GM21390 (cell line): Measurements from ENCODE around the gene EEF1G.
"Not testable (repeated sequence)": the region's sequence is repeated elsewhere in the genome, so short reads cannot be mapped to it uniquely, and the experiment has no call there.

Source experiments
- ATAC-seq: cut with Tn5 transposase; IDR thresholded peaks from one replicate; pipeline ENCODE4 v1.9.1; 2021; ENCODE audit not compliant: unreplicated experiment

The EEF1G gene

GRCh38 chr11:62556108-62556874, 17.4 kb downstream of the EEF1G start:
- peak; percentile 43 for ATAC-seq

GRCh38 chr11:62555464-62556107, 18.1 kb downstream of the EEF1G start:
- no peak for ATAC-seq

- ATAC-seq = no peak
Measured at GRCh38 chr11:62554387-62555167, 19.1 kb downstream of the EEF1G start.

- no peak for ATAC-seq
Measured at GRCh38 chr11:62553839-62554361, 19.8 kb downstream of the EEF1G start.

- ATAC-seq = no peak
Measured at GRCh38 chr11:62553080-62553838, 20.4 kb downstream of the EEF1G start.

- ATAC-seq = no peak
Measured at GRCh38 chr11:62552485-62553079, 21.1 kb downstream of the EEF1G start.

- not testable (repeated sequence) for ATAC-seq
Measured at GRCh38 chr11:62550478-62550877, 23.2 kb downstream of the EEF1G start.

- ATAC-seq = no peak
Measured at GRCh38 chr11:62548545-62549335, 25.0 kb downstream of the EEF1G start.

GRCh38 chr11:62547691-62548281, 25.9 kb downstream of the EEF1G start:
- no peak for ATAC-seq

GRCh38 chr11:62546929-62547625, 26.6 kb downstream of the EEF1G start:
- ATAC-seq = no peak

- ATAC-seq = no peak
Measured at GRCh38 chr11:62546244-62546928, 27.3 kb downstream of the EEF1G start, which contains the start of gene AHNAK. TSS of gene AHNAK (minus strand) at chr11:62546806. CDS start at chr11:62536098, 10,708 bp downstream.

- ATAC-seq = no peak
Measured at GRCh38 chr11:62545437-62546243, 28.1 kb downstream of the EEF1G start.

- ATAC-seq = no peak
Measured at GRCh38 chr11:62544581-62545436, 28.9 kb downstream of the EEF1G start.

- no peak for ATAC-seq
Measured at GRCh38 chr11:62543680-62544444, 29.8 kb downstream of the EEF1G start.
